HAP-1 (cell line): ENCODE data around the gene STON2.
A peak's percentile ranks its signal among the peaks of the same experiment; 100 is the strongest.
"Not testable (repeated sequence)": the region's sequence is repeated elsewhere in the genome, so short reads cannot be mapped to it uniquely, and the experiment has no call there.

ENCODE experiments used
- DNase-seq, 2 experiments: peaks; one replicate each; pipeline ENCODE4 v3.0.0-alpha.2; 2016 to 2020; ENCODE audit warnings: low spot score in 2 of 2
- H3K27me3 ChIP-seq: fragments of 250-450 bp; sonication (Bioruptor Pico); 2 replicates; pipeline ENCODE4 v1.5.1; 2020; ENCODE audit warnings: low read depth, mild to moderate bottlenecking, moderate library complexity
- H3K36me3 ChIP-seq: fragments of 250-450 bp; sonication (Bioruptor Pico); replicated peaks from 2 replicates; pipeline ENCODE4 v1.5.1; 2020; ENCODE audit warnings: mild to moderate bottlenecking
- H3K4me1 ChIP-seq: fragments of 250-450 bp; sonication (Bioruptor Pico); 2 replicates; pipeline ENCODE4 v1.5.1; 2020; ENCODE audit warnings: mild to moderate bottlenecking
- H3K4me3 ChIP-seq: fragments of 250-450 bp; sonication (Bioruptor Pico); 2 replicates; pipeline ENCODE4 v1.5.1; 2020; ENCODE audit warnings: mild to moderate bottlenecking, moderate library complexity
- H3K9me3 ChIP-seq: fragments of 250-450 bp; sonication (Bioruptor Pico); 2 replicates; pipeline ENCODE4 v1.5.1; 2020; ENCODE audit warnings: mild to moderate bottlenecking, moderate library complexity
- in situ Hi-C: fragments of 300-500 bp; cut with MboI; formaldehyde crosslinking; loops from 3 replicates; pipeline ENCODE4 v1.14.3; 2020; ENCODE audit warnings: low sequenced_read_pairs, inconsistent platforms, mixed read lengths

STON2 gene

GRCh38 chr14:81265636-81266169 lies 134.4 kb downstream of the STON2 start:
- Histone ChIP-seq H3K4me1 (peaks cover 15% of the 10 kb centered on the region), H3K27me3 (no peaks in the 10 kb centered on the region), H3K4me3 (no peak overlapping the region), H3K9me3 (no peaks in the 10 kb centered on the region), H3K36me3 (no peaks in the 10 kb centered on the region)
- DNase-seq = no peak
- in situ Hi-C loops = no loop called here

GRCh38 chr14:81264671-81265070 lies 135.5 kb downstream of the STON2 start:
- in situ Hi-C loops = no loop called here
- Histone ChIP-seq H3K36me3 (no peaks in the 10 kb centered on the region), H3K27me3 (no peaks in the 10 kb centered on the region), H3K4me1 (peaks cover 13% of the 10 kb centered on the region), H3K4me3 (no peak overlapping the region), H3K9me3 (no peaks in the 10 kb centered on the region)
- DNase-seq = no peak

GRCh38 chr14:81263777-81264410 lies 136.2 kb downstream of the STON2 start:
- no peaks in the 10 kb centered on the region for H3K36me3 ChIP-seq
- H3K27me3 ChIP-seq = no peaks in the 10 kb centered on the region
- no peak overlapping the region for H3K4me3 ChIP-seq
- no peaks in the 10 kb centered on the region for H3K9me3 ChIP-seq
- DNase-seq = peak; percentile 74 to 100
- H3K4me1 ChIP-seq = peaks cover 11% of the 10 kb centered on the region
- in situ Hi-C loops = no loop called here

GRCh38 chr14:81261176-81261575 lies 138.9 kb downstream of the STON2 start:
- Histone ChIP-seq H3K4me1 (peaks cover 11% of the 10 kb centered on the region), H3K4me3 (no peak overlapping the region), H3K27me3 (no peaks in the 10 kb centered on the region), H3K36me3 (no peaks in the 10 kb centered on the region), H3K9me3 (no peaks in the 10 kb centered on the region)
- in situ Hi-C loops = no loop called here
- DNase-seq = no peak

- peaks cover 11% of the 10 kb centered on the region for H3K4me1 ChIP-seq
- in situ Hi-C loops = no loop called here
- DNase-seq = no peak
These were observed 139.4 kb downstream of the STON2 start for GRCh38 chr14:81260732-81261131.

GRCh38 chr14:81256289-81256960 lies 143.7 kb downstream of the STON2 start:
- in situ Hi-C loops = no loop called here
- no peak for DNase-seq
- no peaks in the 10 kb centered on the region for H3K27me3 ChIP-seq
- no peak overlapping the region for H3K4me3 ChIP-seq
- no peaks in the 10 kb centered on the region for H3K36me3 ChIP-seq
- no peaks in the 10 kb centered on the region for H3K9me3 ChIP-seq
- H3K4me1 ChIP-seq = no peaks in the 10 kb centered on the region

More at GRCh38 chr14:81260732-81261131, 139.4 kb downstream of the STON2 start:
- no peaks in the 10 kb centered on the region for H3K27me3 ChIP-seq
- no peaks in the 10 kb centered on the region for H3K36me3 ChIP-seq
- no peak overlapping the region for H3K4me3 ChIP-seq
- H3K9me3 ChIP-seq = no peaks in the 10 kb centered on the region

- Histone ChIP-seq H3K4me1 (no peaks in the 10 kb centered on the region), H3K4me3 (no peak overlapping the region), H3K9me3 (no peaks in the 10 kb centered on the region), H3K36me3 (no peaks in the 10 kb centered on the region), H3K27me3 (no peaks in the 10 kb centered on the region)
- in situ Hi-C loops = no loop called here
- no peak for DNase-seq
These were observed 147.8 kb downstream of the STON2 start for GRCh38 chr14:81252278-81252677.

- H3K4me3 ChIP-seq = no peak overlapping the region
- H3K9me3 ChIP-seq = no peaks in the 10 kb centered on the region
- no peaks in the 10 kb centered on the region for H3K36me3 ChIP-seq
- H3K27me3 ChIP-seq = no peaks in the 10 kb centered on the region
- no peaks in the 10 kb centered on the region for H3K4me1 ChIP-seq
- no peak for DNase-seq
- in situ Hi-C loops = no loop called here
These were observed 152.8 kb downstream of the STON2 start for GRCh38 chr14:81247271-81247766.

- no peak for DNase-seq
- H3K27me3 ChIP-seq = no peaks in the 10 kb centered on the region
- no peak overlapping the region for H3K4me3 ChIP-seq
- no peaks in the 10 kb centered on the region for H3K36me3 ChIP-seq
- no peaks in the 10 kb centered on the region for H3K4me1 ChIP-seq
- in situ Hi-C loops = no loop called here
- H3K9me3 ChIP-seq = no peaks in the 10 kb centered on the region
These were observed 153.5 kb downstream of the STON2 start for GRCh38 chr14:81246461-81247270.

GRCh38 chr14:81245771-81246170 lies 154.4 kb downstream of the STON2 start:
- Histone ChIP-seq H3K27me3 (no peaks in the 10 kb centered on the region), H3K4me1 (no peaks in the 10 kb centered on the region), H3K36me3 (no peaks in the 10 kb centered on the region), H3K9me3 (no peaks in the 10 kb centered on the region), H3K4me3 (no peak overlapping the region)
- DNase-seq = no peak
- in situ Hi-C loops = no loop called here

GRCh38 chr14:81244431-81244830 lies 155.7 kb downstream of the STON2 start:
- H3K9me3 ChIP-seq, in situ Hi-C loops, H3K4me3 ChIP-seq, DNase-seq, H3K27me3 ChIP-seq, H3K4me1 ChIP-seq, H3K36me3 ChIP-seq: not testable (repeated sequence)

GRCh38 chr14:81243499-81243898 lies 156.6 kb downstream of the STON2 start:
- no peak overlapping the region for H3K4me3 ChIP-seq
- H3K27me3 ChIP-seq = no peaks in the 10 kb centered on the region
- H3K36me3 ChIP-seq = no peaks in the 10 kb centered on the region
- in situ Hi-C loops = no loop called here
- DNase-seq = no peak
- no peaks in the 10 kb centered on the region for H3K9me3 ChIP-seq
- H3K4me1 ChIP-seq = no peaks in the 10 kb centered on the region

GRCh38 chr14:81236849-81237248 lies 163.3 kb downstream of the STON2 start:
- not testable (repeated sequence) for H3K9me3 ChIP-seq, H3K4me1 ChIP-seq, DNase-seq

GRCh38 chr14:81236138-81236537 lies 164.0 kb downstream of the STON2 start:
- in situ Hi-C loops = no loop called here
- H3K9me3 ChIP-seq = no peaks in the 10 kb centered on the region
- no peaks in the 10 kb centered on the region for H3K27me3 ChIP-seq
- no peaks in the 10 kb centered on the region for H3K36me3 ChIP-seq
- peaks cover 5% of the 10 kb centered on the region; the same call in 1 of the 2 replicates for H3K4me1 ChIP-seq
- H3K4me3 ChIP-seq = no peak overlapping the region
- no peak for DNase-seq

More at GRCh38 chr14:81236849-81237248, 163.3 kb downstream of the STON2 start:
- in situ Hi-C loops, H3K36me3 ChIP-seq, H3K27me3 ChIP-seq, H3K4me3 ChIP-seq: not testable (repeated sequence)
